Skeletal muscle satellite cell (primary cell): Measurements from ENCODE around the gene CLMP. TPM values are rescaled to one million over a fixed set of nuclear protein-coding genes. Genes with fewer than 3 reads are reported as not detected.

Experiments
- H3K27me3 ChIP-seq: 2 replicates; pipeline ENCODE4 v1.7.0; 2013; ENCODE audit warnings: low read length; ENCODE audit not compliant: control insufficient read depth, insufficient read depth
- H3K36me3 ChIP-seq: 2 replicates; pipeline ENCODE4 v1.7.0; 2013; ENCODE audit warnings: mild to moderate bottlenecking, control low read depth, low read length; ENCODE audit not compliant: insufficient read depth
- H3K4me1 ChIP-seq: 2 replicates; pipeline ENCODE4 v1.7.0; 2013; ENCODE audit warnings: low read length; ENCODE audit not compliant: control insufficient read depth, insufficient read depth
- H3K4me2 ChIP-seq: 2 replicates; pipeline ENCODE4 v1.7.0; 2013; ENCODE audit warnings: mild to moderate bottlenecking, low read length
- H3K4me3 ChIP-seq: 2 replicates; pipeline ENCODE4 v1.7.0; 2013; ENCODE audit warnings: low read length
- H3K9ac ChIP-seq: 2 replicates; pipeline ENCODE4 v1.7.0; 2013; ENCODE audit warnings: mild to moderate bottlenecking, low read depth, low read length, moderate library complexity
- H3K9me3 ChIP-seq: replicated peaks from 2 replicates; pipeline ENCODE4 v1.7.0; 2013; ENCODE audit warnings: mild to moderate bottlenecking, control low read depth, low read length
- small RNA-seq: library from RNA; depleted of rRNA; stranded (forward); fragments of <200 nt; gene quantifications from one replicate; pipeline ENCODE3, GENCODE V24; 2012

Gene CLMP

GRCh38 chr11:123045101-123045500, 149.9 kb downstream of the CLMP start:
- Histone ChIP-seq H3K4me3 (no peak overlapping the region), H3K4me2 (no peak overlapping the region), H3K9ac (no peak overlapping the region), H3K36me3 (no peaks in the 10 kb centered on the region), H3K4me1 (peaks cover 3% of the 10 kb centered on the region), H3K9me3 (no peaks in the 10 kb centered on the region), H3K27me3 (no peaks in the 10 kb centered on the region)

- Histone ChIP-seq H3K4me2 (no peak overlapping the region), H3K4me1 (peaks cover 10% of the 10 kb centered on the region), H3K36me3 (no peaks in the 10 kb centered on the region), H3K27me3 (no peaks in the 10 kb centered on the region), H3K9ac (no peak overlapping the region), H3K9me3 (no peaks in the 10 kb centered on the region), H3K4me3 (no peak overlapping the region)
Observed at GRCh38 chr11:123041185-123041584, 153.9 kb downstream of the CLMP start.

GRCh38 chr11:123040111-123040432, 155.0 kb downstream of the CLMP start:
- H3K4me2 ChIP-seq, result peak overlapping the region; percentile 31
- no peaks in the 10 kb centered on the region for H3K9me3 ChIP-seq
- no peak overlapping the region for H3K4me3 ChIP-seq
- peaks cover 10% of the 10 kb centered on the region for H3K4me1 ChIP-seq
- H3K27me3 ChIP-seq, result no peaks in the 10 kb centered on the region
- no peaks in the 10 kb centered on the region for H3K36me3 ChIP-seq
- H3K9ac ChIP-seq, result no peak overlapping the region

- Histone ChIP-seq H3K27me3 (no peaks in the 10 kb centered on the region), H3K9me3 (no peaks in the 10 kb centered on the region)
Observed at GRCh38 chr11:123035831-123036230, 159.2 kb downstream of the CLMP start.

GRCh38 chr11:123034597-123034996, 160.5 kb downstream of the CLMP start:
- Histone ChIP-seq H3K36me3 (no peaks in the 10 kb centered on the region), H3K4me2 (no peak overlapping the region), H3K27me3 (peaks cover 10% of the 10 kb centered on the region)

More at GRCh38 chr11:123035831-123036230, 159.2 kb downstream of the CLMP start:
- Histone ChIP-seq H3K9ac (no peak overlapping the region), H3K36me3 (no peaks in the 10 kb centered on the region), H3K4me2 (no peak overlapping the region), H3K4me1 (peaks cover 10% of the 10 kb centered on the region), H3K4me3 (no peak overlapping the region)

GRCh38 chr11:123033895-123034294, 161.2 kb downstream of the CLMP start:
- H3K4me1 ChIP-seq, result no peaks in the 10 kb centered on the region
- no peak overlapping the region for H3K4me3 ChIP-seq
- H3K36me3 ChIP-seq, result no peaks in the 10 kb centered on the region
- H3K27me3 ChIP-seq, result peaks cover 13% of the 10 kb centered on the region
- no peaks in the 10 kb centered on the region for H3K9me3 ChIP-seq
- H3K9ac ChIP-seq, result no peak overlapping the region
- no peak overlapping the region for H3K4me2 ChIP-seq

More at GRCh38 chr11:123034597-123034996, 160.5 kb downstream of the CLMP start:
- Histone ChIP-seq H3K9ac (no peak overlapping the region), H3K4me3 (no peak overlapping the region), H3K4me1 (peaks cover 2% of the 10 kb centered on the region), H3K9me3 (no peaks in the 10 kb centered on the region)

GRCh38 chr11:123030517-123030916, 164.5 kb downstream of the CLMP start:
- Histone ChIP-seq H3K4me1 (no peaks in the 10 kb centered on the region), H3K36me3 (no peaks in the 10 kb centered on the region), H3K9me3 (no peaks in the 10 kb centered on the region), H3K4me2 (no peak overlapping the region), H3K9ac (no peak overlapping the region), H3K4me3 (no peak overlapping the region), H3K27me3 (peaks cover 31% of the 10 kb centered on the region)

GRCh38 chr11:123020968-123021367, 174.1 kb downstream of the CLMP start:
- Histone ChIP-seq H3K9ac (no peak overlapping the region), H3K4me2 (no peak overlapping the region), H3K36me3 (no peaks in the 10 kb centered on the region), H3K4me1 (no peaks in the 10 kb centered on the region), H3K27me3 (peaks cover 44% of the 10 kb centered on the region), H3K4me3 (no peak overlapping the region), H3K9me3 (no peaks in the 10 kb centered on the region)

Small RNA genes lying within 50 kb of the gene (small RNA-seq; reads per million reads assigned to genes)
- gene RPL31P47 (not detected), gene SNORD14C (not detected), gene SNORD14D (not detected), gene SNORD14E (458 reads per million, percentile 98 among the genes with 10 or more reads in this experiment)
